GM23248 (cell line): ENCODE results near the gene PDXDC1.

Experiments
- EZH2 ChIP-seq: fragments of 200-600 bp; sonication (generic); IDR thresholded peaks from 2 replicates; pipeline ENCODE4 v1.6.1; 2018; ENCODE audit warnings: antibody characterized with exemption, mild to moderate bottlenecking; ENCODE audit not compliant: insufficient read depth, poor library complexity, severe bottlenecking
- EZH2phosphoT487 ChIP-seq: fragments of 200-600 bp; sonication (generic); IDR thresholded peaks from 2 replicates; pipeline ENCODE4 v1.6.1; 2018; ENCODE audit warnings: antibody characterized with exemption, moderate library complexity, mild to moderate bottlenecking, low read depth; ENCODE audit not compliant: insufficient read depth

- TF ChIP-seq EZH2: no peak
- TF ChIP-seq EZH2phosphoT487: no peak
Observed at GRCh38 chr16:15057681-15058417, 83.0 kb downstream of the PDXDC1 start.
